HL-60 (cell line): ENCODE measurements around the gene OSBP2.

Experiments used
- DNase-seq, 2 experiments: peaks; one replicate each; pipeline ENCODE4 v3.0.0-alpha.2; 2010 to 2020; ENCODE audit warnings: low read depth in 1 of 2, low spot score in 1 of 2
- H3K27ac ChIP-seq: fragments of 250-450 bp; sonication (Bioruptor Pico); replicated peaks from 2 replicates; pipeline ENCODE4 v1.5.1; 2020; ENCODE audit warnings: mild to moderate bottlenecking, moderate library complexity
- H3K27me3 ChIP-seq: fragments of 250-450 bp; sonication (Bioruptor Pico); 2 replicates; pipeline ENCODE4 v1.5.1; 2021; ENCODE audit warnings: mild to moderate bottlenecking, moderate library complexity; ENCODE audit not compliant: insufficient read depth, poor library complexity, severe bottlenecking
- H3K4me3 ChIP-seq: replicated peaks from 2 replicates; pipeline ENCODE4 v1.5.1; 2011; ENCODE audit warnings: mild to moderate bottlenecking, control low read depth, low read length; ENCODE audit not compliant: insufficient read depth
- GABPA ChIP-seq: IDR thresholded peaks from 2 replicates; pipeline ENCODE4 v1.6.1; 2012; ENCODE audit warnings: low read depth
- POLR2AphosphoS5 ChIP-seq: IDR thresholded peaks from 2 replicates; pipeline ENCODE4 v1.6.1; 2012; ENCODE audit warnings: low read depth
- REST ChIP-seq: IDR thresholded peaks from 2 replicates; pipeline ENCODE4 v1.6.1; 2012; ENCODE audit warnings: low read depth; ENCODE audit not compliant: insufficient replicate concordance
- SPI1 ChIP-seq: IDR thresholded peaks from 2 replicates; pipeline ENCODE4 v1.6.1; 2012; ENCODE audit warnings: low read depth, mild to moderate bottlenecking, borderline replicate concordance
- TF ChIP-seq, protein P1 (sequence below): IDR thresholded peaks from one replicate; pipeline ENCODE4 v1.5.1; 2011; ENCODE audit warnings: low read length, control low read depth, inconsistent platforms; ENCODE audit not compliant: insufficient read depth

OSBP2 gene

DNA sequence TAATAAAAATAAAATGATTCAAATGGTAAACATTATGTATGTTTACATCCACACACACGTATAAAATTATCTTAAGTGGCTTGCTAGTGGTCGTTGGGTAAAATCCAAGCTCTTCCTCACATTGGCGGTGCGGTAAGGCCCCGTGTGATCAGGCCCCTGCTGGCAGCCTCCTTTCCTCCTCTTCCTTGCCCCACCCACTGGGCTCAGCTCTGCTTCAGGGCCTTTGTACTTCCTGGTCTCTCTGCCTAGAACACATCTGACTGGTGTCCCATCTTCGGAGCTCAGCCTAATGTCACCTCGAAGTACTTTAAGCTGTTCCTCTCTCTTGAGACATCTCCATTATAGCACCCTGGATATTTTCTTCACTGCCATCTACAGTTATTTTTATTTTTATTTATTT lies 52.8 kb downstream of the OSBP2 start:
- no peak overlapping the region for H3K27ac ChIP-seq
- no peaks in the 10 kb centered on the region for H3K27me3 ChIP-seq
- TF ChIP-seq, protein P1, sequence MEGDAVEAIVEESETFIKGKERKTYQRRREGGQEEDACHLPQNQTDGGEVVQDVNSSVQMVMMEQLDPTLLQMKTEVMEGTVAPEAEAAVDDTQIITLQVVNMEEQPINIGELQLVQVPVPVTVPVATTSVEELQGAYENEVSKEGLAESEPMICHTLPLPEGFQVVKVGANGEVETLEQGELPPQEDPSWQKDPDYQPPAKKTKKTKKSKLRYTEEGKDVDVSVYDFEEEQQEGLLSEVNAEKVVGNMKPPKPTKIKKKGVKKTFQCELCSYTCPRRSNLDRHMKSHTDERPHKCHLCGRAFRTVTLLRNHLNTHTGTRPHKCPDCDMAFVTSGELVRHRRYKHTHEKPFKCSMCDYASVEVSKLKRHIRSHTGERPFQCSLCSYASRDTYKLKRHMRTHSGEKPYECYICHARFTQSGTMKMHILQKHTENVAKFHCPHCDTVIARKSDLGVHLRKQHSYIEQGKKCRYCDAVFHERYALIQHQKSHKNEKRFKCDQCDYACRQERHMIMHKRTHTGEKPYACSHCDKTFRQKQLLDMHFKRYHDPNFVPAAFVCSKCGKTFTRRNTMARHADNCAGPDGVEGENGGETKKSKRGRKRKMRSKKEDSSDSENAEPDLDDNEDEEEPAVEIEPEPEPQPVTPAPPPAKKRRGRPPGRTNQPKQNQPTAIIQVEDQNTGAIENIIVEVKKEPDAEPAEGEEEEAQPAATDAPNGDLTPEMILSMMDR, result no peak
- TF ChIP-seq GABPA (no peak), REST (no peak), SPI1 (no peak), POLR2AphosphoS5 (no peak)
- no peak overlapping the region for H3K4me3 ChIP-seq
- no peak for DNase-seq

DNA sequence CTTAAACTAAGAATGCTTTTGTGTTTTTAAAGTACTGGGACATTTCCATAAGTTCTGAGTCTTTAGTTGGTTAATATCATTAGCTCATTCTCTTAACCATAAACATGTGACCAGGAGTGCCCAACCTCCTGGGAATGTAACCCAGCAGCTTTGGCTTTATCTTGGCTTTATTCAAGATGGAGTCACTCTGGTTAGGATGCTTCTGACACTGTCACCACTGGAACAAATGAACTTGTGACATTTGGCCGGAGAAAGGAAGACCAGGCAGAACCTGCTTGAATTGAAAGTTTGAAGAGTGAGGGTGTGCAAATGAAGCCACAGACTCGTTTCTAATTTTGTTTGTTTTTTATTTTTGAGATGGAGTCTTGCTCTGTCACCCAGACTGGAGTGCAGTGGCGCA lies 54.6 kb downstream of the OSBP2 start:
- Histone ChIP-seq H3K27me3 (no peaks in the 10 kb centered on the region), H3K4me3 (no peak overlapping the region), H3K27ac (no peak overlapping the region)
- no peak for TF ChIP-seq POLR2AphosphoS5
- TF ChIP-seq REST, result no peak
- no peak for TF ChIP-seq SPI1
- no peak for TF ChIP-seq GABPA
- TF ChIP-seq, protein P1, result no peak
- no peak for DNase-seq

DNA sequence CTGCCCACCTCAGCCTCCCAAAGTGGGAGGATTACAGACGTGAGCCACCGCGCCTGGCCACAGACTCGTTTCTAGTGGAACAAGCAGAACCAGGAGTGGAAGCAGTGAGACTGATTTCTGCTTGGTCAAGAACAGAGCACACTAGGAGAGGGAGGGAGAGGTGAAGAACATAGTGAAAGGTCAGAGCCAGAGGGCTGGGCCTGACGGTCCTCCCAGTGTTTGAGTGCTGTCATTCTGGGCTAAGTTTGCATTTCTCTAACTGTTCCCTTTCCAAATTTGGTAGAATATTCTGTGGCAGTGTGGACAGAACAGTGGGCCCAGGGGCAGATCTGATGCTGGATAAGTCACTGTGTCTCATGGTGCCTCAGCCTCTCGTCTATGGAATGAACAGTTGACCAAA lies 55.2 kb downstream of the OSBP2 start:
- H3K4me3 ChIP-seq, result no peak overlapping the region

More for the DNA sequence above, 55.2 kb downstream of the OSBP2 start:
- H3K27me3 ChIP-seq, result no peaks in the 10 kb centered on the region
- DNase-seq, result no peak
- no peak overlapping the region for H3K27ac ChIP-seq
- no peak for TF ChIP-seq POLR2AphosphoS5
- no peak for TF ChIP-seq REST
- no peak for TF ChIP-seq SPI1
- TF ChIP-seq, protein P1, result no peak
- no peak for TF ChIP-seq GABPA
